GM12874 (cell line): ENCODE results near the gene TRAPPC1.

ENCODE experiments used
- TF ChIP-seq, protein P1 (sequence below): IDR thresholded peaks from 2 replicates; pipeline ENCODE4 v1.5.1; 2011; ENCODE audit warnings: low read depth, mild to moderate bottlenecking, control low read depth, low read length, moderate library complexity; ENCODE audit not compliant: insufficient read depth

TRAPPC1 gene

DNA sequence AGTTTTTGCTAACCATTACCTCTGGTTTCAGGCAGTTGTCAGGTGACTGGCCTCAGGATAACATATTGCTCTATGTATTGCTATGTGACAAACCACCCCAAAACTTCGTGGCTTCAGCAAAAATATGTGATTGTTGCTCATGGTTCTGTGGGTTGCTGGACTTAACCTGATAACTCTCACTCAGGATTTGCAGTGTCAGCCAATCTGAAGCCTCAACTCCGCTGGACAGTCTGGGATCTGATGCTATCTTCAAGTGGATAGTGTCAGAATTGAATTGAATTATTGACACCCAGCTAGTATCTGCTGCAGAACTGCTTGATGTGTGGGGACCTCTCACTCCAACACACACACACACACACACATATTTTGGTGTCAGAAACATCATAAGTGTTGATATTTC, 36.0 kb upstream of the TRAPPC1 start:
- TF ChIP-seq, protein P1, sequence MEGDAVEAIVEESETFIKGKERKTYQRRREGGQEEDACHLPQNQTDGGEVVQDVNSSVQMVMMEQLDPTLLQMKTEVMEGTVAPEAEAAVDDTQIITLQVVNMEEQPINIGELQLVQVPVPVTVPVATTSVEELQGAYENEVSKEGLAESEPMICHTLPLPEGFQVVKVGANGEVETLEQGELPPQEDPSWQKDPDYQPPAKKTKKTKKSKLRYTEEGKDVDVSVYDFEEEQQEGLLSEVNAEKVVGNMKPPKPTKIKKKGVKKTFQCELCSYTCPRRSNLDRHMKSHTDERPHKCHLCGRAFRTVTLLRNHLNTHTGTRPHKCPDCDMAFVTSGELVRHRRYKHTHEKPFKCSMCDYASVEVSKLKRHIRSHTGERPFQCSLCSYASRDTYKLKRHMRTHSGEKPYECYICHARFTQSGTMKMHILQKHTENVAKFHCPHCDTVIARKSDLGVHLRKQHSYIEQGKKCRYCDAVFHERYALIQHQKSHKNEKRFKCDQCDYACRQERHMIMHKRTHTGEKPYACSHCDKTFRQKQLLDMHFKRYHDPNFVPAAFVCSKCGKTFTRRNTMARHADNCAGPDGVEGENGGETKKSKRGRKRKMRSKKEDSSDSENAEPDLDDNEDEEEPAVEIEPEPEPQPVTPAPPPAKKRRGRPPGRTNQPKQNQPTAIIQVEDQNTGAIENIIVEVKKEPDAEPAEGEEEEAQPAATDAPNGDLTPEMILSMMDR: no peak

DNA sequence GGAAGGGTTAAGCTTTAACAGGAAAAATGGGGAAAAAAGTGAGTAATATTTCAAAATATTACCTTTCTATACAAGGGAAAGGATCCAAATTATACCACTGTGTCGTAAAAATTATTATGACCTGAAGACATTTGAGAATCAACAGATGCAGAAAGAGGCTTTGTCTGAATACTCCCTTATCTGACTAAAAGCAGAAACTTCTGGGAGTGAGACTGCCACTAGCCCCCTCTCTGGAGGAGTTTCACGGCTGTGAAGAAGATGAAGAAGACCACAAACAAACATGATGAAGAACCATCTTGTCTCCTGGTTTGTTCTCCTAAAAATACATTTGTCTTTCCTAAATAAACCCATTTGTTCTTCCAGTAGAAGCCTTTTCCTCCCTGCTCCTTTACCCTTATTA, 29.7 kb upstream of the TRAPPC1 start:
- TF ChIP-seq, protein P1: no peak

DNA sequence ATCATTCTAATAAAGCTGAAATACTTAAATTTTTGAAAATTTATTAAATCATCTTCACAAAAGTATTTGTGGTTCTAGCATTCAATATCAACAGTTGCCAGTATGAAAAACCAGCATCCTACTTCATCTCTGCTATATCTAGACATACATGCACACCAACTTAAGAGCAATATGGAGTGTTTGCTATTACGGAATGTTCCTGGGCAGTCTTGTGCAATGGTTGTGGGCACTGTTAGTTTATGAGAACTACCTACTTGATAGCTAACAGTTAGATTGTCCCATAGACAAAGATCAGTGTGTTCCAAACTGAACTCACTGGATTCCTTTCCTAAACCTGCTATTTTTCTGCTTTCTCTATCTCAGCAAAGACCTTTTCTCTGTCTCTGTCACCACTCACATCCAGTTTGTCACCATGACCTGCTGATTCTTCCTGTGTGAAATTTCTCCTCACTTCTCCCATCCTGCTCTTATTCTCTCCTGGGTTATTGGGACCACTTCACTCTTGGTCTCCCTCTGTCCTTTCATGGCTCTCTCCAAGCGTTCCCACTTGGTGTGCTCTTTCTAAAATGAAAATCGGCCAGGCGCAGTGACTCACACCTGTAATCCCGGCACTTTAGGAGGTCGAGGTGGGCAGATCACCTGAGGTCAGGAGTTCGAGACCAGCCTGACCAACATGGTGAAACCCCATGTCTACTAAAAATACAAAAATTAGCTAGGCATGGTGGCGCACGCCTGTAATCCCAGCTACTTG, 27.9 kb upstream of the TRAPPC1 start:
- TF ChIP-seq, protein P1: no peak

DNA sequence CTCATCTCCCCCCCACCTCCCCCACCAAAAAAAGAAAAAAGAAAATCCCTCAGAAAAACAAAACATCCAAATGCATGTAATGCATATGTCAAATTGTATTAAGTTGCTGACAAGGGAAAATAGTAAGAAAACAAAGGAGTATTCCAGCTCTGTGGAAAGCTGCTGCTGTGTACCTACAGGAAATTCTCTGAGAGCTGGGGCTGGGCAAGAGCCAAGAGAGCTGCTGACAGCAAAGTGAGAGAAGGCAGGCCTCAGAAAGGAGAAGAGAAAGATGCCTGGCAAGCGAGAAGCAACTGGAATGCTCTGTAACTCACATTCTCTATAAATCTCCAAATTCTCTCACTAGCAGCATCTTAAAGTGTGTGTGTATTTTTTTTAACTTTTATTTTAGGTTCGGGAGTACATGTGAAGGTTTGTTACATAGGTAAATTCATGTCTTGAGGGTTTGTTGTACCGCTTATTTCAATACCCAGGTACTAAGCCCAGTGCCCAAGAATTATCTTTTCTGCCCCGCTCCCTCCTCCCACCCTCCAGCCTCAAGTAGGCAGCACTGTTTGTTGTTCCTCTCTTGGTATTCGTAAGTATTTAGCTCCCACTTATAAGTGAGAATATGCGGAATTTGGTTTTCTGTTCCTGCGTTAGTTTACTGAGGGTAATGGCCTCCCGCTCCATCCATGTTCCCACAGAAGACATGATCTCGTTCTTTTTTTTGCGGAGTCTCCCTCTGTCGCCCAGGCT, 24.7 kb upstream of the TRAPPC1 start:
- TF ChIP-seq, protein P1: no peak

DNA sequence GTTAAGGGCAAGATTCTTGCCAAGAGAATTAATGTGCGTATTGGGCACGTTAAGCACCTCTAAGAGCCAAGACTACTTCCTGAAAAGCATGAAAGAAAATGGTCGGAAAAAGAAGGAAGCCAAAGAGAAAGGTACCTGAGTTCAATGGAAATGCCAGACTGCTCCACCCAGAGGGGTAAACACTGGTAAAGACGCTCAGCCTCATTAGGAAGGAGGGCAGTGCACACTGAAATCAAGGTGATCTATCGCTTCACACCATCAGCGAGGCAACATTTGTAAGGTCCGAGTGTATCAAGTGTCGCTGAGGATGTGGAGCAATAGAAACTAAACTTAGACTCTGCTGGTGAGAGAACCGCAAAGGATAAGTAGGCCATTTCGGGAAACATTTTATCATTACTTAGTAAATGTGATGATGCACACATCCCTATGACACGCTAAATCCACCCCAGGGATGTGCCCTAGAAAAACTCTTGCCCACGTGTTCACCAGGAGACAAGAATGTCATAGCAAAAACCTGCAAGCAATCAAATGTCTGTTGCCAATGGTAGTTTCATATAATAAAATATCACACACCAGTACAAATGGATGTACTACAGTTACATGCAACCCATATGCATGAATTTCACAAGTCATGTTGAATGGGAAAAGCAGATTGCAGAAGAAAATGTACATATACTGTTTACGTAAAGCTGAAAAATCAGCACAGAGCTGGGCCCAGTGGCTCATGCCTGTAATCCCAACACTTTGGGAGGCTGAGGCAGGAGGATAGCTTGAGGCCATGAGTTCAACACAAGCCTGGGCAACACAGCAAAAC, 23.9 kb upstream of the TRAPPC1 start:
- TF ChIP-seq, protein P1: no peak

DNA sequence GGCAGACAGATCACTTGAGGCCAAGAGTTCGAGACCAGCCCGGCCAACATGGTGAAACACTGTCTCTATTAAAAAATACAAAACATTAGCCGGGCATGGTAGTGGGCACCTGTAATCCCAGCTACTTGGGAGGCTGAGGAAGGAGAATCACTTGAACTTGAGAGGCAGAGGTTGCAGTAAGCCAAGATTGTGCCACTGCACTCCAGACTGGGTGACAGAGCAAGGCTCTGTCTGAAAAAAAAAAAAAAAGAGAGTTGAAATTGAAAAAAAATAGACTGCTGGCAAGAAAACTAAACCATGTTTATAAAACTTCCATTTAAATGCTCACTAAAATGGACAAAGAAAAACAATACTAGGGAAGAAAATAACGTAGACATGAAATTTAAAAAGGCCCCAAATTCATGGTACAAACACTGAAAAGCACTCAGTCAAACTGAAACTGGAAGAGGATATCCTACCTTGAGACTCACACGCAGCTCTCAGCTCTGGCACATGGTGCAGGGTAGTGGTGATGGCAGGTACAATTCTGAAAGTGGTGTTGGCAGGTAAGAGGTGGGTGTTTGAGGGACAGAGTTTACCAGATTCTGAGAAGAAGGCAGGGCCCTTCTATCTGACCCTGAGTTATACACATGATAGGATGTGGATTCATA, 19.5 kb upstream of the TRAPPC1 start:
- TF ChIP-seq, protein P1: no peak
